HepG2 (cell line): ENCODE results near the gene INSRR. TPM values are rescaled to one million over a fixed set of nuclear protein-coding genes. Genes with fewer than 3 reads are reported as not detected.

ENCODE experiments used
- ATAC-seq: fragments of 200-7000 bp; cut with Tn5 transposase; 3 replicates; pipeline ENCODE4 v1.9.1; 2020; ENCODE audit warnings: mild to moderate bottlenecking, moderate library complexity
- BruUV-seq: library from RNA; stranded (reverse); fragments of 400-500 nt; replicated peaks from 2 replicates; lab custom pipeline; 2021; lab: Mats Ljungman, UMichigan
- CTCF ChIA-PET: fragments of 300-600 bp; formaldehyde crosslinking; extraction: SDS; loops from one replicate; lab custom pipeline; 2021; ENCODE audit warnings: low total read pairs, inconsistent platforms, low intra/inter-chr PET ratio; lab: Yijun Ruan, JAX
- POLR2A ChIA-PET: fragments of 350-600 bp; sonication (Branson Sonifier 250); formaldehyde crosslinking; loops from one replicate; lab custom pipeline; 2020; ENCODE audit warnings: antibody characterized with exemption, inconsistent platforms; lab: Yijun Ruan, JAX
- DNase-seq: peaks from one replicate; pipeline ENCODE4 v3.0.0-alpha.2; 2015; ENCODE audit warnings: low spot score
- FAIRE-seq: peaks from 3 replicates; lab custom pipeline; 2011; peaks lifted over from hg19 to GRCh38; lab: Jason Lieb, UNC
- H2AFZ ChIP-seq: one replicate; pipeline ENCODE4 v1.6.1; 2011; ENCODE audit warnings: low read length, inconsistent platforms
- H3K27ac ChIP-seq: fragments of 300-600 bp; 3 replicates; pipeline ENCODE4 v1.8.0; 2011; ENCODE audit warnings: mixed run types, mild to moderate bottlenecking, mixed read lengths, low read length, inconsistent platforms; ENCODE audit not compliant: insufficient read depth; ENCODE audit errors: extremely low read length
- H3K27me3 ChIP-seq, 2 experiments: fragments of 200-600 bp in 1 of 2; 2 replicates in 1 of 2; 3 replicates in 1 of 2; pipeline versions ENCODE4 v1.6.0 to v1.8.0; 2011; ENCODE audit warnings: low read length in 2 of 2, mild to moderate bottlenecking in 2 of 2, moderate library complexity in 2 of 2, inconsistent platforms in 1 of 2; ENCODE audit not compliant: insufficient read depth in 2 of 2, control insufficient read depth in 1 of 2
- H3K36me3 ChIP-seq, 2 experiments: fragments of 200-600 bp in 1 of 2; replicated peaks in 1 of 2; 2 replicates in 1 of 2; 3 replicates in 1 of 2; pipeline versions ENCODE4 v1.5.1 to v1.8.0; 2011; ENCODE audit warnings: low read length in 2 of 2, inconsistent platforms in 1 of 2; ENCODE audit not compliant: insufficient read depth in 2 of 2, control insufficient read depth in 1 of 2
- H3K4me1 ChIP-seq: 2 replicates; pipeline ENCODE4 v1.5.1; 2012; ENCODE audit warnings: low read length, inconsistent platforms; ENCODE audit not compliant: insufficient read depth
- H3K4me2 ChIP-seq: 2 replicates; pipeline ENCODE4 v1.6.0; 2011; ENCODE audit warnings: low read depth, low read length, inconsistent platforms
- H3K4me3 ChIP-seq, 3 experiments: fragments of 200-600 bp in 1 of 3; sonication (generic), shearing (Covaris generic) in 1 of 3; replicated peaks in 1 of 3; 2 replicates each; pipeline ENCODE4 v1.5.1; 2011 to 2016; ENCODE audit warnings: low read length in 3 of 3, inconsistent platforms in 2 of 3, low read depth in 2 of 3, mild to moderate bottlenecking in 2 of 3, control low read depth in 1 of 3, mixed read lengths in 1 of 3; ENCODE audit not compliant: insufficient read depth in 1 of 3
- H3K79me2 ChIP-seq: one replicate; pipeline ENCODE4 v1.6.1; 2011; ENCODE audit warnings: low read length, inconsistent platforms; ENCODE audit not compliant: insufficient read depth
- H3K9ac ChIP-seq: 2 replicates; pipeline ENCODE4 v1.6.0; 2011; ENCODE audit warnings: mild to moderate bottlenecking, low read depth, low read length, inconsistent platforms; ENCODE audit not compliant: insufficient read depth
- H3K9me3 ChIP-seq: 2 replicates; pipeline ENCODE4 v1.5.1; 2012; ENCODE audit warnings: mild to moderate bottlenecking, low read length
- H4K20me1 ChIP-seq: 2 replicates; pipeline ENCODE4 v1.6.0; 2011; ENCODE audit warnings: inconsistent platforms, mild to moderate bottlenecking, low read length, moderate library complexity; ENCODE audit not compliant: insufficient read depth
- SAP130 ChIP-seq: IDR thresholded peaks from 2 replicates; pipeline ENCODE4 v1.6.1; 2016; ENCODE audit warnings: low read depth
- TEAD3 ChIP-seq: optimal IDR thresholded peaks from 2 replicates; pipeline ENCODE3; 2016; ENCODE audit warnings: borderline replicate concordance
- TFDP2 ChIP-seq: sonication (generic); formaldehyde crosslinking; IDR thresholded peaks from 2 replicates; pipeline ENCODE4 v1.4.0; 2020; ENCODE audit warnings: missing genetic modification reagents
- ZBTB14 ChIP-seq: sonication (generic); formaldehyde crosslinking; IDR thresholded peaks from 2 replicates; pipeline ENCODE4 v1.4.0; 2020; ENCODE audit warnings: missing genetic modification reagents
- ZNF687 ChIP-seq: sonication (generic); formaldehyde crosslinking; IDR thresholded peaks from 2 replicates; pipeline ENCODE4 v1.5.1; 2020; ENCODE audit warnings: mild to moderate bottlenecking, missing genetic modification reagents, moderate library complexity
- WGBS: methylation state at CpG from one replicate; pipeline ENCODE4 v1.1.6; 2017; ENCODE audit warnings: low lambda C conversion rate; 5-methylcytosine and 5-hydroxymethylcytosine counted together
- in situ Hi-C: cut with HindIII; loops from 2 replicates; pipeline ENCODE4 v1.10.0; 2017; ENCODE audit warnings: low pct_unique_long_range_greater_than_20kb; ENCODE audit not compliant: extremely low pct_ligation_motif_present
- intact Hi-C: fragments of 100-400 bp; cut with micrococcal nuclease; formaldehyde crosslinking; loops from one replicate; pipeline ENCODE4 v1.10.0; 2022; ENCODE audit not compliant: unreplicated experiment
- polyA plus RNA-seq, 8 experiments: library from polyadenylated mRNA; depleted of rRNA in 3 of 8; stranded (reverse) in 7 of 8; unstranded in 1 of 8; fragments of >200 nt; fragmentation: Illumina TruSeq in 4 of 8; extraction: Trizol in 4 of 8; gene quantifications; 2 replicates each; pipeline versions ENCODE4 v1.2.1 to v1.2.3, GENCODE V29; 2011 to 2016; ENCODE audit warnings: low read depth in 4 of 8, missing spikeins in 1 of 8, mixed read lengths in 1 of 8; ENCODE audit not compliant: insufficient read depth in 1 of 8
- total RNA-seq, 5 experiments: library from RNA; depleted of rRNA; stranded (reverse); fragments of >200 nt; fragmentation: Illumina TruSeq; extraction: Trizol; gene quantifications; 2 replicates each; pipeline ENCODE4 v1.2.3, GENCODE V29; 2016; ENCODE audit warnings: low read depth in 1 of 5

INSRR gene
- total and polyA plus RNA-seq, 2 of the 13 experiments (the other 11 are each of a cell fraction or from before 2014, with no cell fraction given) = not detected

GRCh38 chr1:156898161-156898566 lies 39.2 kb upstream of the INSRR start:
- no peak for TF ChIP-seq ZBTB14 (CRISPR knock-in tag)
- TF ChIP-seq TFDP2 (CRISPR knock-in tag) = peak; percentile 38; the same call in 1 of the 2 replicates
- peak; percentile 60 for TF ChIP-seq TEAD3 (CRISPR knock-in tag)
- TF ChIP-seq ZNF687 (CRISPR knock-in tag) = peak; percentile 57
- TF ChIP-seq SAP130 (CRISPR knock-in tag) = 0 out of 2 replicates have a peak, but pooled peaks have one; percentile 28
- ATAC-seq (peak; percentile 66), DNase-seq (peak; percentile 29), FAIRE-seq (no peak)
- Histone ChIP-seq H3K27ac (no peak overlapping the region), H3K4me2 (peak overlapping the region; percentile 58), H2AFZ (no peak overlapping the region), H3K27me3 (peaks cover 6 to 88% of the 10 kb centered on the region in 2 experiments), H3K36me3 (no peaks in the 10 kb centered on the region), H3K9ac (no peak overlapping the region), H3K4me1 (peaks cover 28% of the 10 kb centered on the region), H3K79me2 (no peaks in the 10 kb centered on the region), H3K9me3 (no peaks in the 10 kb centered on the region), H4K20me1 (no peaks in the 10 kb centered on the region), H3K4me3 (0 out of 6 replicates have a peak overlapping the region, but pooled peaks of 1 of the 3 experiments have one; percentile 3)
- intact Hi-C loops = no loop called here
- WGBS = 67% methylated on average over 3 of the region's 13 CpGs
- ChIA-PET POLR2A (no interaction called here), CTCF (no interaction called here)
- in situ Hi-C loops = no loop called here
- BruUV-seq = no TSS peak
